H54 (cell line): ENCODE data around the gene TAGAP.
"Not testable (repeated sequence)": the region's sequence is repeated elsewhere in the genome, so short reads cannot be mapped to it uniquely, and the experiment has no call there.

Experiments used
- DNase-seq: peaks from one replicate; pipeline ENCODE4 v3.0.0; 2011; ENCODE audit warnings: low spot score, mixed read lengths; ENCODE audit not compliant: insufficient read length
- FAIRE-seq: peaks from 3 replicates; lab custom pipeline; 2011; peaks lifted over from hg19 to GRCh38; lab: Jason Lieb, UNC
- POLR2A ChIP-seq: IDR thresholded peaks from 2 replicates; pipeline ENCODE4 v1.6.1; 2011; ENCODE audit warnings: low read depth, mild to moderate bottlenecking, low read length

TAGAP gene

GRCh38 chr6:159047891-159048685 is 3.3 kb upstream of the TAGAP start:
- FAIRE-seq (no peak), DNase-seq (no peak)
- no peak for TF ChIP-seq POLR2A

GRCh38 chr6:159045801-159046200 is 1.0 kb upstream of the TAGAP start:
- DNase-seq = no peak
- FAIRE-seq = no peak
- TF ChIP-seq POLR2A = no peak

GRCh38 chr6:159043947-159044346 is 844 bp downstream of the TAGAP start:
- FAIRE-seq (no peak), DNase-seq (no peak)
- TF ChIP-seq POLR2A = no peak

- no peak for FAIRE-seq
- no peak for TF ChIP-seq POLR2A
- no peak for DNase-seq
Observed at GRCh38 chr6:159043251-159043650, 1.5 kb downstream of the TAGAP start.

GRCh38 chr6:159042826-159043181 is 2.0 kb downstream of the TAGAP start:
- DNase-seq (no peak), FAIRE-seq (no peak)
- TF ChIP-seq POLR2A = no peak

- peak; percentile 30 for FAIRE-seq
- DNase-seq = peak; percentile 23
- TF ChIP-seq POLR2A = no peak
Observed at GRCh38 chr6:159042003-159042825, 2.6 kb downstream of the TAGAP start.

GRCh38 chr6:159041181-159041580 is 3.6 kb downstream of the TAGAP start:
- DNase-seq (no peak), FAIRE-seq (no peak)
- TF ChIP-seq POLR2A = no peak

- DNase-seq (no peak), FAIRE-seq (no peak)
- TF ChIP-seq POLR2A = no peak
Observed at GRCh38 chr6:159039885-159040258, 4.9 kb downstream of the TAGAP start.

GRCh38 chr6:159038914-159039884 is 5.6 kb downstream of the TAGAP start:
- no peak for FAIRE-seq

GRCh38 chr6:159038318-159038717 is 6.5 kb downstream of the TAGAP start:
- not testable (repeated sequence) for FAIRE-seq, DNase-seq

More at GRCh38 chr6:159038914-159039884, 5.6 kb downstream of the TAGAP start:
- DNase-seq = no peak
- no peak for TF ChIP-seq POLR2A

- no peak for DNase-seq
- TF ChIP-seq POLR2A = no peak
- FAIRE-seq = no peak
Observed at GRCh38 chr6:159037756-159038290, 7.0 kb downstream of the TAGAP start.

GRCh38 chr6:159036673-159037072 is 8.1 kb downstream of the TAGAP start:
- no peak for FAIRE-seq
- TF ChIP-seq POLR2A = no peak
- no peak for DNase-seq

GRCh38 chr6:159035891-159036290 is 8.9 kb downstream of the TAGAP start:
- no peak for DNase-seq
- TF ChIP-seq POLR2A = no peak
- no peak for FAIRE-seq
